ENCODE results near the gene LSM3. TPM values are rescaled to one million over a fixed set of nuclear protein-coding genes. Genes with fewer than 3 reads are reported as not detected.

The LSM3 gene
- total and polyA plus RNA-seq, 2 of the 4 experiments (the other 2 are of a cell fraction) = 3.4 to 11.5 TPM

- Histone ChIP-seq H3K9me1 (ENCODE audit: insufficient read depth, low read length) (peaks cover 12% of the 10 kb centered on the region), H2AK9ac (replicated peaks; ENCODE audit: low read depth, low read length, poor library complexity) (no peak overlapping the region), H3K4me2 (ENCODE audit: low read depth, low read length) (no peak overlapping the region), H3K4ac (ENCODE audit: low read depth, low read length) (peak overlapping the region; percentile 51; the same call in 1 of the 2 replicates), H2AK5ac (ENCODE audit: low read depth, low read length) (peak overlapping the region; percentile 84; the same call in 1 of the 2 replicates), H3K27me3 (ENCODE audit: control insufficient read depth, insufficient read depth, low read length) (no peaks in the 10 kb centered on the region), H3K14ac (replicated peaks; ENCODE audit: low read depth, low read length) (0 out of 2 replicates have a peak overlapping the region, but pooled peaks have one; percentile 30), H4K20me1 (ENCODE audit: insufficient read depth, low read length) (no peaks in the 10 kb centered on the region), H2BK15ac (ENCODE audit: low read depth, low read length) (no peak overlapping the region), H3K9me3 (ENCODE audit: control insufficient read depth, insufficient read depth, low read length) (no peaks in the 10 kb centered on the region), H3K4me3 (ENCODE audit: insufficient read depth, low read depth, low read length) (no peak overlapping the region), H3K18ac (ENCODE audit: low read depth, low read length) (no peak overlapping the region), H3K23ac (ENCODE audit: low read depth, low read length) (no peak overlapping the region; the same call in 1 of the 2 replicates), H4K8ac (ENCODE audit: low read depth in 2 of 2, low read length in 2 of 2) (no peak overlapping the region), H3K27ac (ENCODE audit: insufficient read depth, low read length) (no peak overlapping the region), H2BK120ac (ENCODE audit: low read depth, low read length) (peak overlapping the region; percentile 56), H2AFZ (replicated peaks; ENCODE audit: low read length, poor library complexity) (no peak overlapping the region), H4K91ac (ENCODE audit: insufficient read depth, low read depth, low read length) (peak overlapping the region; percentile 65), H3K4me1 (ENCODE audit: control insufficient read depth, insufficient read depth, low read length) (peaks cover 20% of the 10 kb centered on the region), H3K9ac (ENCODE audit: low read depth, low read length) (no peak overlapping the region), H3K36me3 (ENCODE audit: control insufficient read depth, insufficient read depth, low read length) (no peaks in the 10 kb centered on the region), H3K56ac (ENCODE audit: extremely low read depth, insufficient read depth, low read length) (no peak overlapping the region), H2BK20ac (ENCODE audit: low read depth, low read length) (peak overlapping the region; percentile 79), H2BK5ac (ENCODE audit: low read depth, low read length, poor library complexity, severe bottlenecking) (no peak overlapping the region), H4K5ac (ENCODE audit: low read depth, low read length) (no peak overlapping the region), H3K79me1 (ENCODE audit: low read depth in 1 of 2, low read length in 2 of 2) (no peaks in the 10 kb centered on the region)
- ChIA-PET POLR2A (ENCODE audit: unreplicated experiment) (no interaction called here), CTCF (interaction anchor here (1.0 kb wide), 1 partner anchor 26 kb away, joined by 3 read pairs; no protein-coding TSS in a partner anchor)
- DNase-seq (no peak), ATAC-seq (ENCODE audit: low read depth) (no peak)
- TF ChIP-seq CHD1 (IDR thresholded peaks at IDR 0.05; ENCODE audit: low read depth, low read length) = no peak
- TF ChIP-seq MAFK (IDR thresholded peaks at IDR 0.05; ENCODE audit: low read depth, low read length) = no peak
- no peak for TF ChIP-seq RCOR1 (IDR thresholded peaks at IDR 0.05; ENCODE audit: insufficient replicate concordance, low read length)
- no peak for TF ChIP-seq SMC3 (IDR thresholded peaks at IDR 0.05; ENCODE audit: low read depth, low read length)
- no peak for TF ChIP-seq RFX5 (IDR thresholded peaks at IDR 0.05; ENCODE audit: low read depth, low read length)
- no peak for TF ChIP-seq NFE2L2 (IDR thresholded peaks at IDR 0.05; ENCODE audit: low read depth, low read length)
- no peak for TF ChIP-seq BHLHE40 (IDR thresholded peaks at IDR 0.05; ENCODE audit: low read depth, low read length)
- no peak for TF ChIP-seq ELK1 (IDR thresholded peaks at IDR 0.05; ENCODE audit: borderline replicate concordance, low read depth, low read length)
- no peak for TF ChIP-seq MAZ (IDR thresholded peaks at IDR 0.05; ENCODE audit: borderline replicate concordance, low read depth, low read length)
- no peak for TF ChIP-seq MXI1 (IDR thresholded peaks at IDR 0.05; ENCODE audit: borderline replicate concordance, low read depth, low read length)
- TF ChIP-seq CEBPB (IDR thresholded peaks at IDR 0.05; ENCODE audit: low read depth, low read length) = no peak
- no peak for TF ChIP-seq FOS (IDR thresholded peaks at IDR 0.05; ENCODE audit: low read depth, low read length)
- TF ChIP-seq, protein P1, sequence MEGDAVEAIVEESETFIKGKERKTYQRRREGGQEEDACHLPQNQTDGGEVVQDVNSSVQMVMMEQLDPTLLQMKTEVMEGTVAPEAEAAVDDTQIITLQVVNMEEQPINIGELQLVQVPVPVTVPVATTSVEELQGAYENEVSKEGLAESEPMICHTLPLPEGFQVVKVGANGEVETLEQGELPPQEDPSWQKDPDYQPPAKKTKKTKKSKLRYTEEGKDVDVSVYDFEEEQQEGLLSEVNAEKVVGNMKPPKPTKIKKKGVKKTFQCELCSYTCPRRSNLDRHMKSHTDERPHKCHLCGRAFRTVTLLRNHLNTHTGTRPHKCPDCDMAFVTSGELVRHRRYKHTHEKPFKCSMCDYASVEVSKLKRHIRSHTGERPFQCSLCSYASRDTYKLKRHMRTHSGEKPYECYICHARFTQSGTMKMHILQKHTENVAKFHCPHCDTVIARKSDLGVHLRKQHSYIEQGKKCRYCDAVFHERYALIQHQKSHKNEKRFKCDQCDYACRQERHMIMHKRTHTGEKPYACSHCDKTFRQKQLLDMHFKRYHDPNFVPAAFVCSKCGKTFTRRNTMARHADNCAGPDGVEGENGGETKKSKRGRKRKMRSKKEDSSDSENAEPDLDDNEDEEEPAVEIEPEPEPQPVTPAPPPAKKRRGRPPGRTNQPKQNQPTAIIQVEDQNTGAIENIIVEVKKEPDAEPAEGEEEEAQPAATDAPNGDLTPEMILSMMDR (conservative IDR thresholded peaks at IDR 0.05; ENCODE audit: low read depth, low read length) = no peak
- TF ChIP-seq USF2 (IDR thresholded peaks at IDR 0.05; ENCODE audit: low read depth, low read length) = no peak
- no peak for TF ChIP-seq POLR2A (IDR thresholded peaks at IDR 0.05; ENCODE audit: low read depth, low read length)
- no peak for TF ChIP-seq RAD21 (IDR thresholded peaks at IDR 0.05; ENCODE audit: low read length)
- in situ Hi-C loops (cut with MboI; ENCODE audit: low sequenced_read_pairs) (no loop called here), intact Hi-C loops (cut with micrococcal nuclease) (no loop called here), dilution Hi-C loops (cut with HindIII; ENCODE audit: low sequenced_read_pairs, unreplicated experiment) (no loop called here)
- no CpG with 5 or more reads among the region's 3 CpGs for WGBS, 2 experiments (ENCODE audit: extremely low coverage in 2 of 2, insufficient read length in 1 of 2)
- no TSS peak for BruUV-seq (replicated peaks)
Measured at GRCh38 chr3:14248477-14248848, 69.8 kb downstream of the LSM3 start.
